ENCODE measurements around the gene GPC5. TPM values are rescaled to one million over a fixed set of nuclear protein-coding genes. Genes with fewer than 3 reads are reported as not detected.

GPC5 gene
- total and polyA plus RNA-seq, 2 of the 8 experiments (the other 6 are each of a cell fraction or from before 2014, with no cell fraction given) = 0.20 to 0.39 TPM

GRCh38 chr13:91482427-91482826, 84.0 kb downstream of the GPC5 start (continued):
- TF ChIP-seq CHD2 (IDR thresholded peaks at IDR 0.05; ENCODE audit: low read length) (no peak), SP2 (IDR thresholded peaks at IDR 0.05; ENCODE audit: low read length) (no peak), E2F6 (IDR thresholded peaks at IDR 0.05) (no peak)

All from H1 (cell line).